Spleen (tissue), 7 donors: ENCODE measurements around the gene SARS2.

ENCODE experiments used
- POLR2A ChIP-seq, 3 donors: fragments of 450-650 bp; IDR thresholded peaks; one replicate each; pipeline ENCODE4 v1.5.1; 2017; ENCODE audit warnings: antibody characterized with exemption in 3 of 3, mild to moderate bottlenecking in 1 of 3
- TF ChIP-seq, protein P1 (sequence below), 11 experiments: fragments of 200-600 bp in 7 of 11; fragments of 450-650 bp in 4 of 11; sonication (generic) in 4 of 11; IDR thresholded peaks in 8 of 11; conservative IDR thresholded peaks in 3 of 11; 1 replicate in 7 of 11; 2 replicates in 4 of 11; pipeline versions ENCODE4 v1.4.0 to v1.8.0; 2016 to 2021; ENCODE audit warnings: antibody characterized with exemption in 11 of 11, inconsistent platforms in 4 of 11, mild to moderate bottlenecking in 1 of 11
- donor health status: DM: no; HTN: no; CAD: no; lungs with moderate emphysema.
- donor health status: DM: no; HTN: no; CAD: no.
- donor health status: DM: no; HTN: no; CAD: no.

DNA sequence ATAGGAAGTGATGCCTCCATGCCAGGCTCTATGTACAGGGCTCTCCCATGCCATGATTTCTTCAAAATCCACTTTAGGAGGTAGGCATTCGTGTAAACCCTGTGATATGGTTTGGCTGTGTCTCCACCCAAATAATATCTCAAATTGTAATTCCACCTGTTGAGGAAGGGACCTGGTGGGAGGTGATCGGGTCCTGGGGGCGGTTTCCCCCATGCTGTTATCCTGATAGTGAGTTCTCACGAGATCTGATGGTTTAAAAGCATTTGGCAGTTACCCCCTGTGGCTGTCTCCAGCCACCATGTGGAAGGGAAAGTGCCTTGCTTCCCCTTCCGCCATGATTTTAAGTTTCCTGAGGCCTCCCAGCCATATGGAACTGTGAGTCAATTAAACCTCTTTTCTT, 8.1 kb downstream of the SARS2 start:
- TF ChIP-seq, protein P1, sequence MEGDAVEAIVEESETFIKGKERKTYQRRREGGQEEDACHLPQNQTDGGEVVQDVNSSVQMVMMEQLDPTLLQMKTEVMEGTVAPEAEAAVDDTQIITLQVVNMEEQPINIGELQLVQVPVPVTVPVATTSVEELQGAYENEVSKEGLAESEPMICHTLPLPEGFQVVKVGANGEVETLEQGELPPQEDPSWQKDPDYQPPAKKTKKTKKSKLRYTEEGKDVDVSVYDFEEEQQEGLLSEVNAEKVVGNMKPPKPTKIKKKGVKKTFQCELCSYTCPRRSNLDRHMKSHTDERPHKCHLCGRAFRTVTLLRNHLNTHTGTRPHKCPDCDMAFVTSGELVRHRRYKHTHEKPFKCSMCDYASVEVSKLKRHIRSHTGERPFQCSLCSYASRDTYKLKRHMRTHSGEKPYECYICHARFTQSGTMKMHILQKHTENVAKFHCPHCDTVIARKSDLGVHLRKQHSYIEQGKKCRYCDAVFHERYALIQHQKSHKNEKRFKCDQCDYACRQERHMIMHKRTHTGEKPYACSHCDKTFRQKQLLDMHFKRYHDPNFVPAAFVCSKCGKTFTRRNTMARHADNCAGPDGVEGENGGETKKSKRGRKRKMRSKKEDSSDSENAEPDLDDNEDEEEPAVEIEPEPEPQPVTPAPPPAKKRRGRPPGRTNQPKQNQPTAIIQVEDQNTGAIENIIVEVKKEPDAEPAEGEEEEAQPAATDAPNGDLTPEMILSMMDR (IDR thresholded peaks at IDR 0.05 in 8 of 11, conservative IDR thresholded peaks at IDR 0.05 in 3 of 11) = no peak
- no peak for TF ChIP-seq POLR2A (IDR thresholded peaks at IDR 0.05)
